ENCODE results near the gene RXRA.

Gene RXRA

GRCh38 chr9:134457321-134458206, 131.3 kb downstream of the RXRA start:
- no peak for DNase-seq

- no peak for DNase-seq
Measured at GRCh38 chr9:134458207-134459108, 132.2 kb downstream of the RXRA start.

- no peak for DNase-seq
Measured at GRCh38 chr9:134459164-134459563, 132.9 kb downstream of the RXRA start.

GRCh38 chr9:134459573-134459972, 133.3 kb downstream of the RXRA start:
- DNase-seq, result no peak

- DNase-seq, result no peak
Measured at GRCh38 chr9:134460206-134460605, 134.0 kb downstream of the RXRA start.

- DNase-seq, result no peak
Measured at GRCh38 chr9:134460896-134461295, 134.6 kb downstream of the RXRA start.

GRCh38 chr9:134461426-134461982, 135.2 kb downstream of the RXRA start:
- no peak for DNase-seq

- DNase-seq, result no peak
Measured at GRCh38 chr9:134462318-134462717, 136.1 kb downstream of the RXRA start.

- no peak for DNase-seq
Measured at GRCh38 chr9:134463280-134463679, 137.0 kb downstream of the RXRA start.

- no peak for DNase-seq
Measured at GRCh38 chr9:134466869-134467616, 140.8 kb downstream of the RXRA start.

GRCh38 chr9:134468358-134468757, 142.1 kb downstream of the RXRA start:
- DNase-seq, result no peak

GRCh38 chr9:134469041-134469875, 143.0 kb downstream of the RXRA start:
- no peak for DNase-seq

- no peak for DNase-seq
Measured at GRCh38 chr9:134472256-134472655, 146.0 kb downstream of the RXRA start.

GRCh38 chr9:134473141-134474054, 147.1 kb downstream of the RXRA start:
- no peak for DNase-seq

GRCh38 chr9:134474055-134474370, 147.8 kb downstream of the RXRA start:
- DNase-seq, result no peak

- DNase-seq, result no peak
Measured at GRCh38 chr9:134475011-134475790, 148.9 kb downstream of the RXRA start.

- DNase-seq, result no peak
Measured at GRCh38 chr9:134476272-134476941, 150.2 kb downstream of the RXRA start.

GRCh38 chr9:134476942-134477335, 150.7 kb downstream of the RXRA start:
- DNase-seq, result no peak

- DNase-seq, result no peak
Measured at GRCh38 chr9:134477342-134477925, 151.2 kb downstream of the RXRA start.

Data from activated CD8-positive, alpha-beta memory T cell treated with anti-CD3 and anti-CD28 coated beads, Interleukin-2, amount 50 U/mL, for 4 hours (primary cell).